GM21423 (cell line): Measurements from ENCODE around the gene USP47.

ENCODE experiments used
- ATAC-seq: cut with Tn5 transposase; IDR thresholded peaks from one replicate; pipeline ENCODE4 v1.9.1; 2021; ENCODE audit warnings: mild to moderate bottlenecking, moderate library complexity; ENCODE audit not compliant: unreplicated experiment

Gene USP47, protein sequence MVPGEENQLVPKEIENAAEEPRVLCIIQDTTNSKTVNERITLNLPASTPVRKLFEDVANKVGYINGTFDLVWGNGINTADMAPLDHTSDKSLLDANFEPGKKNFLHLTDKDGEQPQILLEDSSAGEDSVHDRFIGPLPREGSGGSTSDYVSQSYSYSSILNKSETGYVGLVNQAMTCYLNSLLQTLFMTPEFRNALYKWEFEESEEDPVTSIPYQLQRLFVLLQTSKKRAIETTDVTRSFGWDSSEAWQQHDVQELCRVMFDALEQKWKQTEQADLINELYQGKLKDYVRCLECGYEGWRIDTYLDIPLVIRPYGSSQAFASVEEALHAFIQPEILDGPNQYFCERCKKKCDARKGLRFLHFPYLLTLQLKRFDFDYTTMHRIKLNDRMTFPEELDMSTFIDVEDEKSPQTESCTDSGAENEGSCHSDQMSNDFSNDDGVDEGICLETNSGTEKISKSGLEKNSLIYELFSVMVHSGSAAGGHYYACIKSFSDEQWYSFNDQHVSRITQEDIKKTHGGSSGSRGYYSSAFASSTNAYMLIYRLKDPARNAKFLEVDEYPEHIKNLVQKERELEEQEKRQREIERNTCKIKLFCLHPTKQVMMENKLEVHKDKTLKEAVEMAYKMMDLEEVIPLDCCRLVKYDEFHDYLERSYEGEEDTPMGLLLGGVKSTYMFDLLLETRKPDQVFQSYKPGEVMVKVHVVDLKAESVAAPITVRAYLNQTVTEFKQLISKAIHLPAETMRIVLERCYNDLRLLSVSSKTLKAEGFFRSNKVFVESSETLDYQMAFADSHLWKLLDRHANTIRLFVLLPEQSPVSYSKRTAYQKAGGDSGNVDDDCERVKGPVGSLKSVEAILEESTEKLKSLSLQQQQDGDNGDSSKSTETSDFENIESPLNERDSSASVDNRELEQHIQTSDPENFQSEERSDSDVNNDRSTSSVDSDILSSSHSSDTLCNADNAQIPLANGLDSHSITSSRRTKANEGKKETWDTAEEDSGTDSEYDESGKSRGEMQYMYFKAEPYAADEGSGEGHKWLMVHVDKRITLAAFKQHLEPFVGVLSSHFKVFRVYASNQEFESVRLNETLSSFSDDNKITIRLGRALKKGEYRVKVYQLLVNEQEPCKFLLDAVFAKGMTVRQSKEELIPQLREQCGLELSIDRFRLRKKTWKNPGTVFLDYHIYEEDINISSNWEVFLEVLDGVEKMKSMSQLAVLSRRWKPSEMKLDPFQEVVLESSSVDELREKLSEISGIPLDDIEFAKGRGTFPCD (N-terminal part only)

DNA sequence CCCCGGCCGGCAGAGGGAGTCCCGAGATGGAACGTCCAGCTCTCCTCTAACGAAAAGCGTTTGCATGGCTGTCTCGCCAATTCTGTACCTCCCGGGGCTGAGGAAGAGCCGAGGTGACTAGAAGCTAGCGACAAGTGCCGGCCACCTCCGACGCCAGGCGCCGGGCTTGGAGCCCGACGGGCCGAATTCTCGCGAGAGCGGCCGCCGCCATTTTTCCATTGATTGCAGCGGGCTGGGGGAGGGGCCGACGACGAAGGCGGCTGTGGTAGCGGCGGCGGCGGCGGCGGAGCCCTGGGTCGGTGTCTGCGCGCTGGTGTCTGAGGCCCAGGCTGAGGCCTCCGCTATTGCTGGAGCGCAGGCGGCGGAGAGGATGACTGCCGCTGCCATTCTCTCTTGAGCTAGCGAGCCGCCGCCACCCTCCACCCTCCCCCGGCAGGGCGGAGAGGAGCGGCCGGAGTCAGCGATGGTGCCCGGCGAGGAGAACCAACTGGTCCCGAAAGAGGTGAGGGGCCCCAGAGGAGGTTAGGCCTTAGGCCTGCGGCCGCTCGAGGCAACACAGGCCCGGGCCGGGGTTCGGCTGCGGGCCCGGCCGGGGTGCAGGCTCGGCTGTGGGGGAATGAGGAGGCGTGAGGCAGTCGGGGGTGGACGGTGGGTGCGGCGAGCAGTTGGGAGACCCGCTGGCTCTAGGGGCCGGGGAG, at the start of gene USP47:
TSS of gene USP47 (plus strand) at position 250 of the 698 bp plus-strand sequence. CDS start at position 464, 214 bp downstream.
- peak; percentile 71 for ATAC-seq

DNA sequence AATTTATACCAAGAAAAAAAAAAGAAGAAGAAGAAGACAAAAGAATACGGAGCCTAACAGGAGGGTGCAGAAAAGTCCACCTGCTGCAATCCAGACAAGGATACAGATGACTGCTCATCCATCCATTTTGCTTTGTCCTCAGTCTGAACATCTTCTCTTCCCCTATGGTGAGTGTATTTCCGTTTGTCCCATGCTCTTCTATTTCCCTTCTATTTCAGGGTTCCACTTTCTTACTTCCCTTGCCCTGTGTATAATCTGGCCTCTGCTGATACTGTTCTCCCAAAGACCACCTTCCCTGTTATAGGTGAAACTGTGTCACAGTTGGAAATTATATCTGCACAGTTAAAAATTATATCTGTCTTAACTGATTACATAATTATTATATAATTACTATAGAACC, 48.7 kb upstream of the USP47 start:
- no peak for ATAC-seq

DNA sequence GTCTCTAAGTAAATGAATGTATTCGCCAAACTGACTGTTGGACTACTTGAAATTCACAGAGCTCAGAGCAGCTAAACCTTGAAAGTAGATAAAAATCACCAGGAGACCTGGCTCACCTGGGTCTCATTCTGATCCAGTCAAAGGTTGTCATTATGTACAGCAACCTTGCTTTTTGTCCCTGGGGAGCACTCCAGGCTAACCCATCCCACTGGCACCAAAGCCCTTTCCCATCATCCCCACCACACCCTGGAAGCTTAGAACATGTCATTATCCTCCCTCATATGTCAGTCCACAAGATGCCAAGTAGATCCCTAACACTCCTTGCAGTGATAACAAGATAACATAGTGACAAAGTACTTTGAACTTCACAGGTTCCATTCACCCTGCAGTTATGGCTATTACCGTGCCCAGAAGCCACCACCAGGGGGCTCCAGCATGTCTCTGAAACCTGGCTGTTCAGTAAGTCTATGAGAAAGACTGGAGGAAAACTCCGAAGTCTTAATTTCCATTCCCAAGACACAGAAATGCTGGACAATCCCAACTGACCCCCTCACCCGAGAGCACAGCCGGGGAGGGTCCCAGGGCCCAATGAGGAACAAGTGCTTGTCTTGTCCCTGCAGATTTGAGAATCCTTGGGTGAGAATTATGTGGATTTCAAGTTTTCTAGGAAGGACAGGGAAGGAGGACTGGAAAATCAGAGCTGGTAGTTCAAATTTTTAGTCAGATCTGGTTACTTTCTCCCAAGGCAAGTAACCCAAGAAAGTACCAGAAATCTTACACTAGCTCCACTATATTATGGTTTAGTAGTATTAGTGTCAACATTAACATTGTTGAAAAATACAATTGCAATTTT, 43.0 kb upstream of the USP47 start:
- no peak for ATAC-seq

DNA sequence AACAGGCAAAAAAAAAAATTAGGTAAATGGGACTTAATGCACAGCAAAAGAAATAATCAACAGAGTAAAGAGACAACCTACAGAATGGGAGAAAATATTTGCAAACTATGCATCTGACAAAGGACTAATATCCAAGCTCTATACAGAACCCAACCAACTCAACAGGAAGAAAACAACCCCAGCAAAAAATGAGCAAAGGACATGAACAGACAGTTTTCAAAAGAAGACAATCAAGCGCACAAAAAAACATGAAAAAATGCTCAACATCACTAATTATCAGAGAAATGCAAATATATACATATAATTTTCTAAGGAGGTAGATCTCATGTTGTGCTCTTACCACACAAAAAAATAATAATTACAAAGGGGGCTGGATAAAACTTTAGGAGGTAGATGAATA, 36.5 kb upstream of the USP47 start:
- ATAC-seq = no peak

DNA sequence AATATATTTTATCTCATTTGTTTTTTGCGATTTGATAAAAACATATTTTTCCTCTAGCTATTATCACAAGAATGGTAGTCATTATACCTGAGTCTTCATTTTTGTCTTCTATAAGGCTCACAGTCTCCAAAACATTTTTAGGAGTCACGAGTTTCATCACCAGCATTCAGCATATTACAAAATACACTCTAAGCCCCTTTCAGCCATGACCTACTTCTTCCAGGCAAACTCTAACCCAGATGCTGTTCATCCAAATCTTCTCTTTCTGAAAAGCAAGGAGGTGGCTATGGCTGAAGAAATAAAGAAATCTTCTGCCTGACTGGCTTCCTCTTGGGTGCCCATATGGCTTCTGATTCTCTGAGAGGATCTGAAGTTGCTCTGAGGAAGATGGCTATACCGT, 35.7 kb upstream of the USP47 start:
- ATAC-seq = no peak

DNA sequence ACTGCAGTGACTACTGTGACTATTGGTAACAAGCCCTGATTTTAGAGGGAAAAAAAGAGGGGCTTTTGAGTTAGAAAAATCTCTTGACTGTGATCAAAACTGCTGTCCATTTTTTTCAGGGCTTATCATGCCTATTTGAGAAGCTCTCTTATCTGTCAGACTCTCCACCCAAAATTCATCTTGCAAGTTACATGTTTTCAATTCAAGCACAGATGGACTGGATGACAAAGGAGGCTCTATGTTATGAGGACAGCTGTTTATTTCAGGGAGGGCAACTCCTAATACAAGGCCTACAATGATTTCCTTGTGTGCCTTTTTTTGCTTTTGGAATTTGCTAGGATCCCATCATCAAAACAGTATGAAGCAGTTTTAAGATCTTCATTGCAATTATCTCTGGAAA, 35.2 kb upstream of the USP47 start:
- ATAC-seq = no peak

DNA sequence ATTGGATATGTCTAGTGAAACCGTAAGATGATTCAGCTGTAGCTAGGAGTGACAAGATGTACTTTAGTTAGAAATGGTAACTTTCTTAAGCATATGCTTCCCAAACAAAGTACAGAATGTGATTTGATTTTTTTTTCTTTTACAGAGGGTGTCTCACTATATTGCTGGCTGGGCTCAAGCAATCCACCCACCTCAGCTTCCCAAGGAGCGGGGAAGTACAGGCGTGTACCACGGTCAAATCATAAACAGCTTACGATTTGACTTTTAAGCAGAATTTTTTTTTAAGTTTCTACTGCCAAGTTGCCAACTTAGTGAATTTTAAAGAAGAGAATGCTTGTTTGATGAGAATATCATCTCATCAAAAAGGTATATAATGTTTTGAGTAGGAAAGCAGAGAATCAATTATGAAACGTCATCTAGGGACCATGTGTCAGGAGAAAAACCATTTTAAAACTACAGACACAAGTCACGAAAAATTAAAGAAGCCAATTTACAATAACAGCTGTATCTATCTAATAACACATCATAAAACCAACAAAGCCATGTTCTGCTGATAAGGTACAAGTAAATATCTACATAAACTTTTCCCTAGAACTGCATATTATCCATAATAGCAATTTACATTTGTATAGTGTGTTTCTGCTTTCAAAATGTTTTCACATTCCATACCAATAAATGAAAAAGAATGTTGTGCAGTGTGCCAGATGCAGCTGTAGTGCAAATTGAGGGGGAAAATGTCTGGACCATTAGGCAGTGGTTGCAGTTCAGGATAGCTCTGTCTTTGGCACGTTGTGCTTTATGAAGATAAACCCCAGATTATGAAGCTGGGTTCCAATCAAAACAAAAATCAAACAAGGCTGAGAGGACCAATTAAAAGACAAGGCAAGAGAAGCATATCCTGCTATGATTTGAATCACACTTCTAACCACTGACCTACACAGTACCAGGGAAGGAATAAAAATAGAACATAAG, 33.7 kb upstream of the USP47 start:
- ATAC-seq = no peak

DNA sequence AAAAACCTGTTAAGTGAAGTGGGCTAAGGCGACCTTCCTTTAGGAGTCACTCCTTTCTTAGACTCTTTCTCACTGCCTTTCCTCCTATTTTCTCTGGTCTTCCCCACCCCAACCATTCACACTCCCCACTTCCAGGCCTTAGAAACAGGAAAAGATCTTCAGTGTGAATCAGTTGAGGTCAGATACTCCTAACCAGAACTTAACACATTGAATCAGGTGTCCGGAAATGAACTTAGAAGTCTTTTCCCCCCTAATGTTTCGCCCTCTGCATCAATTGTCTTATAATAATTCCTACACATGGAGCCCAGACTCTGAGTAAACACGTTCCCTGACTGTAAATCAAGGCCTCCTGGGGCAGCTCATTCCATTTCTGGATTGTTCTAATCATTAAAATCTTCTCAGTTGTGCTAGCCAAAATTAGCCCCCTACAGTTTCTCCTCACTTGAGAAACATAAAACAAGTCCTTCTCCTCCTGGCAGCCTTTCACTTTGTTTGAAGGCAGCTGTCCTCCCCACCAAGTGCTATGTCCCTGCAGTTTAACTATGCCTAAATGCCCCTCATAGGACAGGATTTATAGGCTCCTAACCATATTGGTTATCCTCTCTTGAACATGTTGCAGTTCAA, 32.7 kb upstream of the USP47 start:
- ATAC-seq = no peak

DNA sequence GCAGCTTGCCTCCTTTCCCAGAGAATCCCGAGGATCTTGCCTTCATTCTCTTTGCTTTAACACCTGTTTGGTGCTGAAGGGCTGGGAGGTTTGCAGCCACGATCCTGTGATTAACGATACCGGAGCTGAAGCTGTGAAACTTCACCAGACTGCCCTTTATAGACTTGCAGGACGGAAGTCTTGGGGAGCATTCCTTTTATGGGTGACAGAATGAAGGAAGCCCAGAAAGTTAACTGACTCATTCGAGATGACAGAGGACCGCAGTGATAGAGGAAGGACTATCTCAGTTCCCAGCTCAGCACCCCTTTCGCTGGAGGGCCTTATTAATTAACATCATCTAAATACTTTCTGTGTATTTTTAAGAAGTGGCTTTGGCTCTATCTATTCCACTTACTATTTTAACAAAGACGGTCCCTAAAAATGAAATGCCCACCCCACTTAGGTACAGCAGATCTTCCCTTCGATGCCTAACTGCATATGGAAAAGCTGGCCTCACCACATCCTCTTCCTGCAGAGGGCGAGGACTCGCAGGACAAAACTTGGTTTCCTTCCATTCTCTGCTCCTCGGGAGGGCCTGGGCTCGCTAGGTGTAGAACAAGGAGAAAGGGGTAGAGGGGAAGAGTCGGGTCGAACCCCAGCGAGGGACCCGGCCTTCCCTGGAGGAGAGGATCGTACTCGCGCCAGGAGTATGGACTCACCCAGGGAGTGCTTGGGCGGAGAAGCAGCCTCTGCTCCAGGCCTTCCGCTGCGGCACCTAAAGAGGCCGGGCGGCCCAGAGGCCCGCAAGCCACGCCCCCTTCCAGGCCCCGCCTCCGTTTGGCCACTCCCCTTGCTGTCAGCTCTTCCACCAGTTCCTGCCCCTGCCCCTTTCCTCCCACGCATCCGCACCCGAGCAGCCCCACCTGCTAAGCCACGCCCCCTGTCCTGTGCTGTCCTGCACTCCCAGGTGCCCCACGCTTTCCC, 30.7 kb upstream of the USP47 start:
- no peak for ATAC-seq

DNA sequence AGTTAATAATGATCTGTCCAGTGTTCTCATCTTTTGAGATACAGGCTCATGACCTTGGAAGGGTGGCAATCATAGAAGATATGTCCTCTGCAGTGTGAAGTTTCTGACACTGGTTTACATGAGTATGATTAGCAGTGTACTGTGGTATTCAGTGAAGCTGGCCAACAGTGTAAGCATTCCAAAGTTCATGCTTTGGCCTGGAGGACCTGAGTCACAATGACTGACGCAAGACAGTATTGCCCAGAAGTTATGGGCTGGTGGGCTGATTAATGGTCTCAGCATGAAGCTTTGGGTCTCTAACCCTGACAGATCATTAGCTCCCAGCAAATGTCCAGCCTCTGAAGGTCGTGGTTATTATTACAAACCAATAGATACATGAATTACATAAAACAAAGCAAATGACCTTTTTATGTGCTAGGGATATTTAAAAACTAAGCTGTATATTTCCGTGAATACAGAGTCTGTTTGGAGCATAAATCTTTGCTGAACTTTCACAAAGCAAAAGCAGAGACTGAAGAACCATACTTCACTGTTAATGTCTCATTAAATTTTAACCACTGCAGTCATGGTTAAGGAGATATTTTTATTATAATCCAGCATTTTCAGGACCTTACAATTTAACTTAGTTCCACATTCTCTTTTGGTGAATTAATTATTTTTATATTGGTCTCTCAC, 28.3 kb upstream of the USP47 start:
- no peak for ATAC-seq

DNA sequence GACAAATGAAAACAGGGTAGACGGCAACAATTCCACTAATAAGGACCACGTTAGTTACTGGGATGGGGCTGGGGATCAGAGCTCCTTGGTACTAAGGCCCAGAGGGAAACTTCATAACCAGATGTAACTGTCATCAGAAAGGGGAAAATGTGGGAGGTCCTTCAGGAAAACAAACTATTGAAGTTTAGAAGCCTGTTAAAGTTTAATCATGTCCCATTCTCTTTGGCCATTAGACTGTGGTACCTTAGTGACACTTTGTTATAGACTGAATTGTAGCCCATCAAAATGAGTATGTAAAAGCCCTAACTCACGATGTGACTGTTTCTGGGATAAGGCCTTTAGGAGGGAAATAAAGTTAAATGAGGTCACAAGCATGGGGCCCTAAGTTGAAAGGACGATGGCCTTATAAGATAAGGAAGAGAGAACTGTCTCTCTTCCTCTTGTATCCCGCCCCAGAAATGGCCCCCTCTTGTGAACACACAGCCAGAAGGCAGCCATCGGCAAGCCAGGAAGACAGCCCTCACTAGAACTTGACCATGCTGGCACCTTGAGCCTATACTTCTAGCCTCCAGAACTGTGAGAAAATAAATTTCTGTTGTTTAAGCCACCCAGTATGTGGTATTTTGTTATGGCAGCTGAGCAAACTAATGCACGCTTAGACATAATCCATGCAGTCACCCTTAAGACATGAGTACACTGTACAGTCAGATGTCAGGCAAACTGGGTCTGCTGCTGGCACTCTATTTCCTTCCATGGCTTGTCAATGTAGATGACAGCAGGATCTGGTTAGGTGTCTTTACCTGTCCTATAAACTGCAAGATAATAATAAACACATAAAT, 26.9 kb upstream of the USP47 start:
- ATAC-seq = no peak

DNA sequence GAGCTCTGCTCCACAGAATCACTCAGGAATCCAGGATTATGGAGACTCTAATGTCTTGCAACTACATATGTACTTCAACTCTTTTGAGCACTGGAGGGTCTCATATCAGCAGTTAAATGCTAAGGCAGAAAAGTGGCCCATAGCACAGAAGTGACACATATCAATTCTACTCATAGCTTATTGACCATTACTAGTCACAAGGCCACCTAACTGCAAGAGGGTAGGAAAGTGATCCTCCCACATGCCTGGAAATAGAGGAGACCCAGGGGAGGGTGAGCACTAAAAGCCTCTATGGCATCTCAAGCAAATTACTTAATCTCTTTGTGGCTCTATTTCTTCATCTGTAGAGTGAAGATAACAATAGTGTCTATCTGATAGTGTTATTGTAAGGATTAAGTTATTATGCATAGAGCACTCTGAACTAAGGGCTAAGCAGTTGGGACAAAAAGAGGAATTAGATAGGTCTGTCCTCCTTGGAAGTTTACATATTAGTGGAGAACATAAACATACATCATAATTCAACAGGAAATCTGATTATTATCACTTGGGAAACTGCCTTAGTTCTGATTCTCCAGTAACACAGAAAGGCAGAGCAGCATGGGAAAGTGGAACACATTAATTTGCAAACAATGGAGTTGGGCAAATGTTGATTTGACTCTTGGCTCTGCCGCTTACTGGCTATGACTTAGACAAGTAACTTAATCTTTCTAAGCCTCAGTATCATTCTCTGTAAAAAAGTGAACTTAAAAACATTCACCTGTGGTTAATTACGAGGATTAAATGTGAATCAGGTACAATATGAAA, 25.1 kb upstream of the USP47 start:
- no peak for ATAC-seq

DNA sequence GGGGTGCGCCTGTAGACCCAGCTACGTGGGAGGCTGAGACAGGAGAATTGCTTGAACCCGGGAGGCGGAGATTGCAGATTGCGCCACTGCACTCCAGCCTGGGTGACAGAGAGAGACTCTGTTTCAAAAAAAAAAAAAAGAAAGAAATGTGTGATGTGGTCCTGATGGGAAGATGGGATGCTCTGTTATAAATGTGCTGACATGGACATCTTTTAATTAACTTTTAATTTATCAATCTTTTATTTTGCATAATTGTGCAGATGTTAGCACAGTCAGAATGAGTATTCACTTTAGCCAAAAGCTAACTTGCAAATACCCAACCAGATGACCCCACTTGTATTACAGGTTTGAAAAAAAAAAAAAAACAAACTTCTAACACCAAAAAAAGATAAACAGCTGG, 23.8 kb upstream of the USP47 start:
- ATAC-seq = no peak

DNA sequence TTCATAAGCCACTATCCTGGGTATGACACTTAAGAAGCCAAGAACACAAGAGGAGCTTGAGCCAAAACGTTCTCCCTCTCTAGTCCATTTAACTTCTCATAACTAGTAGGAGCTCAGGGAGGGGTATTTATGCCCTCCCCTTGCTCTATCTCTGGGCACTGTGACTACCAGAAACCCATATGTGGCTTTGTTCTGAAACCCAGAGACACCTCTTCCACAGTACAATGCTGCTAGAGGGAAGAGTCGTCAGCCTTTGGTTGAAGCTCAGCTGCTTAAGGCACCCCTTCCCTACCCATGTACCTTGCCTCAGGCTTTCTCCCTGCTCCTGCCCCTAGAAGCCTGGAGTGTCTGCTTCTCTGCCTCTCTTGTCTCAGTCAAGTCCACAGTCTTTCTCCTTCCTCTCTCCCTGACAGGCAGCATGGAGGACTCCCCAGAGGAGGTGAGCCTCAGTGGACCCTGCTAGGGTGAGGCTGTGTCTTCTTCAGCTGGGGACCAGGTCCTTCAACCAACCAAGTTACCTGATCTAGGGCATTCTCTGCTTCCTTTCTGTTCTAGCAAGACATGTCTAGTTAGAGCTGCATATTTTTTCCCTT, 23.1 kb upstream of the USP47 start:
- ATAC-seq = no peak
